ENCODE data around the gene CSRNP3. TPM values are rescaled to one million over a fixed set of nuclear protein-coding genes. Genes with fewer than 3 reads are reported as not detected.

The CSRNP3 gene
- total and polyA plus RNA-seq, 12 donors: 0.77 to 9.4 (median 4.7) TPM

GRCh38 chr2:165621086-165621560, 151.6 kb downstream of the CSRNP3 start:
- peaks cover 0 to 12% (median 0%) of the 10 kb centered on the region in 11 donors for H3K9me3 ChIP-seq

GRCh38 chr2:165623161-165623560, 153.7 kb downstream of the CSRNP3 start:
- peaks cover 0 to 10% (median 0%) of the 10 kb centered on the region in 9 donors for H3K36me3 ChIP-seq
- ATAC-seq (no peak), DNase-seq (no peak)
- H3K27ac ChIP-seq: no peak overlapping the region
- H3K9me3 ChIP-seq: no peaks in the 10 kb centered on the region
- H3K4me3 ChIP-seq: no peak overlapping the region
- H3K27me3 ChIP-seq: no peaks in the 10 kb centered on the region
- intact Hi-C loops (cut with DNase I): no loop called here
- H3K4me1 ChIP-seq: peaks cover 0 to 15% (median 0%) of the 10 kb centered on the region in 9 donors
- 96 to 99% methylated on average over 10 of the region's 10 CpGs for WGBS, 2 donors
- no peak for TF ChIP-seq CTCF (IDR thresholded peaks at IDR 0.05)

More at GRCh38 chr2:165621086-165621560, 151.6 kb downstream of the CSRNP3 start:
- Histone ChIP-seq H3K4me3 (no peak overlapping the region), H3K36me3 (peaks cover 0 to 2% (median 0%) of the 10 kb centered on the region in 9 donors), H3K4me1 (peaks cover 0 to 15% (median 0%) of the 10 kb centered on the region in 9 donors), H3K27ac (peak overlapping the region in 1 of 10 donors; percentile 19), H3K27me3 (no peaks in the 10 kb centered on the region)
- intact Hi-C loops (cut with DNase I): no loop called here
- DNase-seq (no peak), ATAC-seq (peak in 2 of 8 donors; percentile 38 to 56)
- WGBS, 2 donors: 55 to 56% methylated on average over 5 of the region's 5 CpGs
- no peak for TF ChIP-seq CTCF (IDR thresholded peaks at IDR 0.05)

- no peak overlapping the region for H3K27ac ChIP-seq
- H3K4me1 ChIP-seq: peaks cover 0 to 15% (median 0%) of the 10 kb centered on the region in 9 donors
- no peaks in the 10 kb centered on the region for H3K9me3 ChIP-seq
- no peak overlapping the region for H3K4me3 ChIP-seq
- TF ChIP-seq CTCF (IDR thresholded peaks at IDR 0.05): no peak
- DNase-seq: no peak
- WGBS, 2 donors: 91 to 93% methylated on average over 6 of the region's 6 CpGs
- intact Hi-C loops (cut with DNase I): no loop called here
- no peaks in the 10 kb centered on the region for H3K27me3 ChIP-seq
- no peak for ATAC-seq
- peaks cover 0 to 10% (median 0%) of the 10 kb centered on the region in 9 donors for H3K36me3 ChIP-seq
These were observed 154.4 kb downstream of the CSRNP3 start for GRCh38 chr2:165623783-165624469.

- Histone ChIP-seq H3K9me3 (no peaks in the 10 kb centered on the region), H3K4me1 (peaks cover 0 to 15% (median 0%) of the 10 kb centered on the region in 9 donors), H3K4me3 (no peak overlapping the region), H3K27me3 (no peaks in the 10 kb centered on the region), H3K27ac (no peak overlapping the region), H3K36me3 (peaks cover 0 to 10% (median 0%) of the 10 kb centered on the region in 9 donors)
- intact Hi-C loops (cut with DNase I): no loop called here
- WGBS, 2 donors: 62 to 74% methylated on average over 1 of the region's 1 CpG
- DNase-seq (no peak), ATAC-seq (no peak)
- no peak for TF ChIP-seq CTCF (IDR thresholded peaks at IDR 0.05)
These were observed 154.9 kb downstream of the CSRNP3 start for GRCh38 chr2:165624470-165624800.
